Activated CD8-positive, alpha-beta T cell treated with anti-CD3 and anti-CD28 coated beads for 36 hours (primary cell): ENCODE measurements around the gene SLC25A5. TPM values are rescaled to one million over a fixed set of nuclear protein-coding genes. Genes with fewer than 3 reads are reported as not detected.

Experiments used
- ATAC-seq: fragments of 200-7000 bp; cut with Tn5 transposase; one replicate; pipeline ENCODE4 v1.10.0; 2021; ENCODE audit warnings: mild to moderate bottlenecking, moderate library complexity
- CTCF ChIA-PET: fragments of 350-600 bp; sonication (Branson Sonifier 250); formaldehyde crosslinking; loops from one replicate; lab custom pipeline; 2021; ENCODE audit warnings: antibody characterized with exemption; lab: Charles Lee
- POLR2A ChIA-PET: fragments of 350-600 bp; sonication (Branson Sonifier 250); formaldehyde crosslinking; loops from one replicate; lab custom pipeline; 2021; ENCODE audit warnings: antibody characterized with exemption; lab: Charles Lee
- DNase-seq: peaks from one replicate; pipeline ENCODE4 v3.0.0-alpha.2; 2020
- H3K27ac Mint-ChIP-seq: one replicate; pipeline ENCODE4 v1.8.0; 2021; ENCODE audit warnings: mild to moderate bottlenecking, mixed read lengths
- H3K27me3 Mint-ChIP-seq: one replicate; pipeline ENCODE4 v1.8.0; 2021; ENCODE audit warnings: mixed read lengths
- H3K36me3 Mint-ChIP-seq: one replicate; pipeline ENCODE4 v1.8.0; 2021; ENCODE audit warnings: low read depth, mixed read lengths
- H3K4me1 Mint-ChIP-seq: one replicate; pipeline ENCODE4 v1.8.0; 2021; ENCODE audit warnings: low read depth, mixed read lengths
- H3K4me3 Mint-ChIP-seq: one replicate; pipeline ENCODE4 v1.8.0; 2021; ENCODE audit warnings: mild to moderate bottlenecking, moderate library complexity, mixed read lengths
- H3K9me3 Mint-ChIP-seq: one replicate; pipeline ENCODE4 v1.8.0; 2021; ENCODE audit warnings: mixed read lengths
- CTCF ChIP-seq: fragments of 200-600 bp; IDR thresholded peaks from one replicate; pipeline ENCODE4 v1.8.0; 2022; ENCODE audit warnings: antibody characterized with exemption, mild to moderate bottlenecking
- intact Hi-C: fragments of 100-400 bp; cut with micrococcal nuclease; formaldehyde crosslinking; loops from one replicate; pipeline ENCODE4 v1.10.0; 2022
- total RNA-seq, 2 experiments: library from RNA; stranded (reverse); gene quantifications; one replicate each; pipeline ENCODE4 v1.2.3, GENCODE V29; 2021

SLC25A5 gene
- 100 to 1,000 TPM; 830 to 839 TPM for total RNA-seq

GRCh38 chrX:119467842-119468550, at the start of gene SLC25A5:
Gene SLC25A5, plus strand, starts transcription at chrX:119468444. Its CDS starts 72 bp downstream, at chrX:119468516.
- no peaks in the 10 kb centered on the region for H3K27me3 Mint-ChIP-seq
- no peaks in the 10 kb centered on the region for H3K9me3 Mint-ChIP-seq
- intact Hi-C loops = no loop called here
- H3K4me1 Mint-ChIP-seq = peaks cover 12% of the 10 kb centered on the region
- H3K4me3 Mint-ChIP-seq = peak within 1 kb of the TSS; percentile 83
- H3K27ac Mint-ChIP-seq = peak within 1 kb of the TSS; percentile 91
- ATAC-seq (peak; percentile 91), DNase-seq (peak; percentile 83)
- TF ChIP-seq CTCF = no peak
- POLR2A ChIA-PET = interaction anchor here (0.6 kb wide), 1 partner anchor 49 kb away, joined by 3 read pairs; no protein-coding TSS in a partner anchor
- CTCF ChIA-PET = no interaction called here
- peaks cover 24% of the 10 kb centered on the region for H3K36me3 Mint-ChIP-seq

- Mint-ChIP-seq H3K27me3 (no peaks in the 10 kb centered on the region), H3K36me3 (no peaks in the 10 kb centered on the region), H3K4me3 (no peak overlapping the region), H3K27ac (no peak overlapping the region), H3K4me1 (no peaks in the 10 kb centered on the region), H3K9me3 (no peaks in the 10 kb centered on the region)
- POLR2A ChIA-PET = interaction anchor here (0.8 to 1.1 kb wide), 2 partner anchors 8 to 49 kb away, joined by 3 read pairs; partner anchors contain the start of gene SLC25A5
- CTCF ChIA-PET = no interaction called here
- TF ChIP-seq CTCF = no peak
- no peak for DNase-seq
- no peak for ATAC-seq
- intact Hi-C loops = no loop called here
Measured at GRCh38 chrX:119419146-119419545, 49.1 kb upstream of the SLC25A5 start.

GRCh38 chrX:119419898-119420297, 48.3 kb upstream of the SLC25A5 start:
- no peak overlapping the region for H3K27ac Mint-ChIP-seq
- POLR2A ChIA-PET = no interaction called here

GRCh38 chrX:119421016-119421705, 47.1 kb upstream of the SLC25A5 start:
- CTCF ChIA-PET = no interaction called here
- ATAC-seq (no peak), DNase-seq (no peak)
- intact Hi-C loops = no loop called here
- Mint-ChIP-seq H3K36me3 (no peaks in the 10 kb centered on the region), H3K4me3 (no peak overlapping the region), H3K9me3 (no peaks in the 10 kb centered on the region), H3K27me3 (no peaks in the 10 kb centered on the region), H3K27ac (no peak overlapping the region), H3K4me1 (peaks cover 1% of the 10 kb centered on the region)
- POLR2A ChIA-PET = no interaction called here
- TF ChIP-seq CTCF = no peak

More at GRCh38 chrX:119419898-119420297, 48.3 kb upstream of the SLC25A5 start:
- Mint-ChIP-seq H3K9me3 (no peaks in the 10 kb centered on the region), H3K36me3 (no peaks in the 10 kb centered on the region), H3K4me3 (no peak overlapping the region), H3K4me1 (no peaks in the 10 kb centered on the region), H3K27me3 (no peaks in the 10 kb centered on the region)
- no peak for DNase-seq
- intact Hi-C loops = no loop called here
- no peak for ATAC-seq
- TF ChIP-seq CTCF = no peak
- CTCF ChIA-PET = no interaction called here

- no peaks in the 10 kb centered on the region for H3K27me3 Mint-ChIP-seq
- peaks cover 15% of the 10 kb centered on the region for H3K4me1 Mint-ChIP-seq
- H3K9me3 Mint-ChIP-seq = no peaks in the 10 kb centered on the region
- ChIA-PET POLR2A (no interaction called here), CTCF (no interaction called here)
- no peaks in the 10 kb centered on the region for H3K36me3 Mint-ChIP-seq
- ATAC-seq (no peak), DNase-seq (no peak)
- no peak overlapping the region for H3K4me3 Mint-ChIP-seq
- H3K27ac Mint-ChIP-seq = no peak overlapping the region
- no peak for TF ChIP-seq CTCF
- intact Hi-C loops = no loop called here
Measured at GRCh38 chrX:119423631-119424030, 44.6 kb upstream of the SLC25A5 start.
